Astrocyte (in vitro differentiated cells and primary cell): ENCODE data around the gene MICAL2.

Experiments used
- CTCF ChIP-seq: IDR thresholded peaks from 2 replicates; pipeline ENCODE4 v1.5.1; 2011; ENCODE audit warnings: low read depth, mild to moderate bottlenecking, inconsistent platforms, low read length, moderate library complexity; ENCODE audit not compliant: insufficient read depth
- EZH2 ChIP-seq: IDR thresholded peaks from 2 replicates; pipeline ENCODE4 v1.6.1; 2012; ENCODE audit warnings: mild to moderate bottlenecking, low read length, inconsistent platforms; ENCODE audit not compliant: insufficient read depth

- no peak for TF ChIP-seq CTCF
- TF ChIP-seq EZH2, result no peak
Observed at GRCh38 chr11:12157241-12157661, 46.9 kb downstream of the MICAL2 start.
